Activated CD4-positive, alpha-beta T cell treated with anti-CD3 and anti-CD28 coated beads, Interleukin-2, Interleukin-4, amounts not matched to agents 100 ng/mL and 50 ng/mL, durations not matched to agents 16 hours and 8 hours (primary cell): ENCODE measurements around the gene STS.
A peak's percentile ranks its signal among the peaks of the same experiment; 100 is the strongest.
"Not testable (repeated sequence)": the region's sequence is repeated elsewhere in the genome, so short reads cannot be mapped to it uniquely, and the experiment has no call there.

Source experiments
- DNase-seq: peaks from one replicate; pipeline ENCODE4 v3.0.0-alpha.2; 2020; ENCODE audit warnings: low spot score

STS gene

DNA sequence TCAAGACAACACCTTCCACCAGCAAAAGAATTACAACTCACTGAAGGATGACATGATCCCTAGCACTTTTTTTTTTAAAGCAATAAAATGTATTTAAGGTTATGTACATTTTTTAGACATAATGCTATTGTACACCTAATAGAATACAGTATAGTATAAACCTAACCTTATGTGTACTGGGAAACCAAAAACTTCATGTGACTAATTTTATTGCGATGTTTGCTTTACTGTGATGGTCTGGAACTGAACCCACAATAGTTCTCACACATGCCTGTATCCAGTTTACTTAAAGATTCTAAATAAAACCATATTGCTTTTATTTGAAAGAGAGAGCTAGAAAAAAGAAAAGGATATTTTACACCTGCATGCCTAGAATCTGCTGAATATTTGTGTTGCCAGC, 4.4 kb upstream of the STS start:
- DNase-seq, result no peak

DNA sequence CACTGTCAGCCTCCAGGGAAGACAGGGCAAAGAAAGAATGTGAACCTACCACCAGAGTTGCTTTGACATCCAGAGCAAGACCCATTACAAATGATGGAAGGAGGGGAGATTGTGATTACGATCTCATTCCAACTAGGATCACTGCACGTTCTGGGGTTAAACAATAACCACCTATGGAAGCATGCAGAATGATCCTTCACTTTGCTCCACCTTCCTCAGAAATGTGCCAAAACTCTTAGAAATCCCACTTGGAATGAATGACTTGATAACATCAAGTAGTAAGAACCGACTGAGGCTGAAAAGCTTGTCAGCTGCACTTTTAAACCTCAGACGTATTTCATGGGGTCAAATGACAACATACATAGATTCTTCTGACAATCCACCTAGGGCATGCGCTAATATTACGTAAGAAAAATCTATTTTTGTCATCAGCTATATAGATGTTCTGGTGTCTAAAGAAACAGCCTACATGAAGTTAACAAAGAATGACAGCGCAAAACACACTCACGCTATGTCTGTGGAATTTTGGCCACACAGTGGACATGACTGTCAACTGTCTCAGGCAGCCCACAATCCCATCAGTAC, 3.5 kb upstream of the STS start:
- no peak for DNase-seq

DNA sequence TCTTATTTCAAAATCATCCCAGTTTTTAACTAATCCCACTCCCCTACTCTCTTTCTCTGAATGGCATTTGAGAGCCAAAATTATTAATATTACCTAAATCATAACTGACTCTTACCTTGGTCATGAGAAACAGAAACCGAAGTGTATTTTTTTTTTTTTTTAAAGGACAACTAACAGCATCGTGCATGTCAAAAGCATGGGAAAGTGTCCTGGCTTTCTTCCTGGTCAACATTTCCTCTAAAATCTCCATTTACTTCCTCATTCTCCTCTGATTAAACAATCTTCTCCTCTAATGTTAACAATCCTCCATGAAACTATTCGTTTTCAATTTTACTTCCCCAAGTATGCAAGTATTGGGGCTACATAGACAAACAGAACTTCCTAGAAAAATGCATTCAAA, 2.1 kb upstream of the STS start:
- no peak for DNase-seq

DNA sequence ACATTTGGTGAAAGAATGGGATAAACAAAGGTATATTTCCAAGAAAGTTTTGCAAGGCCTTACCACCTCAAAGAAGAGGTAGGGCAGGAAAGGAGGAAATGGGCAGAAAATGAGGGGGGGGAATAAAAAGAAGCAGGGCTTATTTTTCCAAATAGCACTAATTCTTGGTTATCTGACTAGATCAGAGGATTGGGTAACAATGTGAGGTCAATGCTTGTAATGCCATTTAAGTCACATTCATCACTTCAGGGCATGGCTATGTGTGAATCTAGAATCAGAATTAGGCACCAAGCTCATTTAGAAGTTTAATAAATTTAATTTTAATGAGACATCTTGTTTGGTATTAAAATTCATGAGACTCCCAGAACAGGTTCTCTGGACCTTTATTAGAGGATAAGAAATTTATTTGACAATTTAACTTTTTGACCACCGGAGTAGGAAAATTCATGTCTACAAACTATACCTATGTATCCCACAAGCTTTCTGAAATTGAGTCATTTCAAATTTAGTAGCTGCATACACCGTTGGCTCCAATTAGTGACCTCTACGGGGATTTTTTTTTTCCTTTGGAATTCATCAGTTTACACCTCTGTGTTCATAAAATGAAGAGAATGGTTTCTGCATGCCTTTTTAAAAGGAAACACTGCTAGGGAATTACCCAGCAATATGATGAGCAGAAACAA, 1.4 kb upstream of the STS start:
- no peak for DNase-seq

DNA sequence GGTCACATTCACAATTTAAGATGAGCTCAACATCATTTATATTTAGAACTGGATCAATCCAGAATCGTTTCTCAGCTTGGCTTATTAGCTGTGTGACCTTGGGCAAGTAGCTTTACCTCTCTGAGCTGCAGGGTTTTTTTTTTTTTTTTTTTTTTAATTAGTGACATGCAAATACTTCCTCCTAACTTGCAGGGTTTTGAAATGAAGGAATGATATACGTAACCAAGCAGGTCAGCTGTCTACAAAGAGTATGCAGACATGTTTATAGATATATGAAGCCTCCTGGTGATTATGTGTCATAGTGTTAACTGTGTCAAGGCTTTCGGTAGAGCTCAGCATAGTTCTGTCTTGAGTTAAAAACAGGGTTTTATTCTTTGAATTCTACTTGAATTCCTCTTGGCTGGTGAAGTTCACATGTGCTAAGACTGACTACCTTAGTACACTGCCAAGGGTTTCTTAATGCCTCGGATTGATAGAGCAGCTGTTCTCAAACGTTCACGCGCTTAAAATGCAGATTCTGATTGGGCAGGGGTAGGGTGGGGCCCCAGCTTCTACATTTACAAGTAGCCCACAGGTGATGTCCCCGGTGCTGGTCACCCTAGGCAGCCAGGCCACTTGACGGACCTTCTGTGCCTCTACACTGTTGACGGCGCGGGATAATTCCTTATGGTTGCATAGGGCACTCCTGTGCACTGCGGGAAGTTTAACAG, 654 bp upstream of the STS start:
- DNase-seq, result peak; percentile 26

- DNase-seq, result peak; percentile 90
Measured at GRCh38 chrX:7147978-7148854, 704 bp downstream of the STS start, which contains the start of gene PUDP. Gene PUDP (minus strand): TSS chrX:7148153. CDS start chrX:7148113, 40 bp downstream.

DNA sequence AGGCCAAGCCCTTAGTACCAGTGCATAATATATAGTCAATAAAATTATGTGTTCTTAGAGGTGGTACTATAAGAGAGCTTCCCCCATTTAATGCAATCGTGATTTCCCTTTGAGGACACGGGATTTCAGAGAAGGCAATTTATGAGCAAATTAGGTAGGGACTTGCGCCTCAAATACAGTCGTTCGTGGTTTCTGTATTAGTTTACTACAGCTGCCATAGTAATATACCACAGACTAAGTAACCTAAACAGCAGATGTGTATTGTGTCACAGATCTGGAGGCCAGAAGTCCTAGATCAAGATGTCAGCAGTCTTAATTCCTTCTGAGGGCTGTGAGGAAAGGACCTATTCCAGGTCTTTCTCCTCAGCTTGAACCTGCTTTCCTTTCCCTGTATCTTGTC, 1.9 kb downstream of the STS start:
- peak; percentile 22 for DNase-seq

- DNase-seq, result no peak
Measured at GRCh38 chrX:7153231-7153630, 5.7 kb downstream of the STS start.

DNA sequence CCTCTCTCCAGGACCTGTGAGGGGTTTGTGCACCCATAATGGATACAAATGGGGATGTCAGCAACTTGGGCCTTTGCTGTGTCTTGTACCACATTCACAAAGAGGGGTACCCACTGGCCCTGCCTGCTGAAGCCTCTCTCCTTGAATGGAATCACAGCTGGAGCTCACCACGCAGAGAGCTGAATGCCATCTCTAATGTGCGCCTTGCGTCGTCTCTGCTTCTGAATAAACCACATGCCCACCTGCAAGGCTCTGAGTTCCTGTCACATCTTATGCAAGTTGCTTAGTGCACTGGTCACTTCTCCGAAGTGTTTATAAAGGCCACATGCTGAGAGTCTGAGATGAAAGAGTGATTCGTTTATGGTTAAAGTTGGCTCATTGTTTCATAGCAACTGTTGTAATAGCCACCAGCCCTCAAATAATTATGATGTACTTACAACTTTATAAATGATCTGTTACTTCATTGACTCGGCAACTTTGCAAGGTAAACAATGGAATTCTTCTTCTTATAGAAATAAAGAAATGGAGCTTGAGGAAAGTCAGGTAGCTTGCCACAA, 6.6 kb downstream of the STS start:
- no peak for DNase-seq

DNA sequence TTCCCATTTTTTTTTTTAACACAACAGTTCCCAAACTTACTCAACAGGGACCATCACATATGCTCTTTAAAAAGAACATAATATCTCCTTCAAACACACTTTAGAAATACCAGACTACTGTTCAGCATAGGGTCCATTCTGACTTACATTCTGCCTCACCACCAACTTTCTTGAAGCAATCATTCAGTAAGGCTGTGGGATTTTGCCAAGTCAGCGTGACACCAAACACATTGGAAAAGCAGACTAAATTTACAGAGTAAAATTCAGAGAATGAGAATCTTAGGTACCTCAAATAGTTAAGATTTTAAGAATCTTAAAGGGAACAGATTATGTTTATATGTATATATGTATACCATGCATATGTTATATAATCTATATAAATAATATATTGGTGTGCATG, 7.7 kb downstream of the STS start:
- DNase-seq, result no peak

- DNase-seq, result no peak
Measured at GRCh38 chrX:7156879-7157278, 9.4 kb downstream of the STS start.

GRCh38 chrX:7158468-7158990, 11.0 kb downstream of the STS start:
- DNase-seq, result no peak

GRCh38 chrX:7159149-7159861, 11.8 kb downstream of the STS start:
- DNase-seq, result no peak

DNA sequence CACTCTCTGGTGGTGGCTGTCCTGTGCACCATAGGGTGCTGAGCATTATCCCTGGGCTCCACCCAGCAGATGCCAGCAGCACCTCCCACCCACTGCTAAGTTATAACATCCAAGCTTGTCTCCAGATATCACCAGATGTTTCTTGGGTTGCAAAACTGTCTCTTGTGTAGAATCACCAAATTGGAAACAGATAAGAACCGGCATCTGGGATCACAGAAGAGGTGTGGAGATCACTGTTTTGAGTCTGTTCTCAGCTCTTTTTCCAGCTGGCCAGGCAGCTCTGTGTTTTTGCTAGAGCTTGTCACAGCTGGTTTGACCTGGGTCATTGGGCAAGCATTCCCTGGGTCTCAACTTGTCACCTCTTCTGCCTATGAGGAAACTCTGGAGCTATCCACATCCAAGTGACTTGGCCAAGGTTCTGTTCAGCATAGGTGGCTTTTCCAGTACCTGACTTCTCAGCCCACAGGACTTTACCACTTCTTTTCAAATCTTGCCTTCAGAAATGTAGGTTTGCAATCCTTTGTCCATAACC, 15.7 kb downstream of the STS start:
- DNase-seq, result no peak

DNA sequence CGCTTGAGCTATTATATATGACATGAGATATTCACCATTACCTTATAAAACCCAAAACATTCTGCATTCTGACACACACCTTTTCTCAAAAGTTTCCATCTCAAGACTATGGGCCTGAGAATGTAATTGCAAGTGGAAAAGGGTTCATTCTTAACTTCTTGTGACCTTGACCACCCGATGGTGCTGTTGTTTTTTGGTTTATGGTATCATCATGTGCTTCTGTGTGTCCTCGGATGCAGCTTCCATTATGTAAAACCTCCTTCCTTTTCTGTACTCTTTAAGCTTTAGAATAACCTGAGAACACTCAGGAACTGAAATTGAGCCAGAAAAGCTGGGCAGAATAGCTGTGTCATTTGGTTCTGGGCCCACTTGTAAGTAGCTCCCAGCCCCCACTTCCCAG, 16.7 kb downstream of the STS start:
- no peak for DNase-seq

- DNase-seq, result no peak
Measured at GRCh38 chrX:7168371-7168770, 20.9 kb downstream of the STS start.

- DNase-seq, result no peak
Measured at GRCh38 chrX:7169627-7170026, 22.1 kb downstream of the STS start.

DNA sequence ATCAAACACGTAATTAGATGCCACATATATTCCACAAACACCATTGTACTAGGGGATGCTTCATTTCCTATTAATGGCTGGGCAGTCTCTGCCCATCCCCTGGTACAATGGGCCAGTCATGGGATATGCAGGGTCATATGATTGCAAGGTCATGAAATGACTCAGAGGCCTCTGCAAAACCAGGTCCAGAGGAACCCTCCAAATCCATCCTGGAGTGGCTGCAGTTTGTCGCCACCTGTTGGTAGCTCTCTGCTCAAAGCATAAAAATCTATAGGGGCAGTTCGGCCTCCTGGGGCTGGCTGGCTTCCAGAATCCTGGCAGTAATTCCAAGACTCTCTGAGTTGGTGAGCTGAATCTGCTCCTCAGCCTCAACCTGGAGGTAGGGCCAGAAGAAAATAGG, 23.4 kb downstream of the STS start:
- peak; percentile 43 for DNase-seq

- not testable (repeated sequence) for DNase-seq
Measured at GRCh38 chrX:7178859-7179258, 31.3 kb downstream of the STS start.

GRCh38 chrX:7179446-7179845, 31.9 kb downstream of the STS start:
- peak; percentile 19 for DNase-seq

DNA sequence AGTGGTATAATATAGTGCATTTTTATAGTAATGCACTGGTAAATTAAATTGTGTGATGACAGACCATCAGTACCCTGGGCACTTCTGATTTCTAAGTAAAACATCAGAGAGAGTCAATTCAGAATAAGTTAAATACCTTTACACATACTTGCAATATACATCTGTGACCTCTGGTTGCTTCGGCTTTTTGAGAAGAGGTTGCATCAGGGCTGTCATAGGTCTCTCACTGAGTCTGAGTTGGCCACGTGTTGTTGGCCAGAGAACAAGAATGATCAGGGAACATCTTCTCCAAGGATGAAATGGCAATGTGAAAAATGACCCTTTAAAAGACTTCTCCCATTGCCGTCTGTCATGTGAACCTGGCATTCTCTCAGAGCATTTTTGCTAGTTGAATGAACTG, 37.3 kb downstream of the STS start:
- DNase-seq, result no peak
